ENCODE results near the gene CDC42SE2. TPM values are rescaled to one million over a fixed set of nuclear protein-coding genes. Genes with fewer than 3 reads are reported as not detected.
"Not testable (repeated sequence)": the region's sequence is repeated elsewhere in the genome, so short reads cannot be mapped to it uniquely, and the experiment has no call there.

Gene CDC42SE2
- polyA plus RNA-seq, 1 donor from 2014 or later: 48.2 TPM

GRCh38 chr5:131270809-131271208 lies 7.0 kb downstream of the CDC42SE2 start:
- Histone ChIP-seq H4K20me1 (ENCODE audit: insufficient read depth) (no peaks in the 10 kb centered on the region), H3K4me2 (ENCODE audit: low read length) (no peak overlapping the region)
- TF ChIP-seq RAD21 (conservative IDR thresholded peaks at IDR 0.05) (no peak), TAF1 (IDR thresholded peaks at IDR 0.05; ENCODE audit: low read depth) (no peak), POLR2AphosphoS5 (IDR thresholded peaks at IDR 0.05) (no peak), MXI1 (conservative IDR thresholded peaks at IDR 0.05; ENCODE audit: poor library complexity, severe bottlenecking) (no peak), REST (IDR thresholded peaks at IDR 0.05; ENCODE audit: borderline replicate concordance) (no peak), CTCF (IDR thresholded peaks at IDR 0.05; ENCODE audit: poor library complexity, severe bottlenecking) (no peak), EZH2 (IDR thresholded peaks at IDR 0.05; ENCODE audit: borderline replicate concordance, insufficient read depth, low read length, poor library complexity, severe bottlenecking) (no peak), EP300 (conservative IDR thresholded peaks at IDR 0.05; ENCODE audit: poor library complexity, severe bottlenecking) (no peak), SMC3 (conservative IDR thresholded peaks at IDR 0.05; ENCODE audit: poor library complexity) (no peak)

GRCh38 chr5:131271888-131272287 lies 8.0 kb downstream of the CDC42SE2 start:
- not testable (repeated sequence) for H3K27me3 ChIP-seq (ENCODE audit: insufficient read depth, low read depth, low read length); H3K9me2 ChIP-seq (ENCODE audit: insufficient read depth, low read length); H3K9me3 ChIP-seq (ENCODE audit: low read length); H3K4me3 ChIP-seq (ENCODE audit: low read length); H3F3A ChIP-seq (ENCODE audit: insufficient read depth, low read length, poor library complexity, severe bottlenecking); H3K4me2 ChIP-seq (ENCODE audit: low read length); H4K20me1 ChIP-seq (ENCODE audit: insufficient read depth); H2AFZ ChIP-seq (ENCODE audit: low read depth, low read length); H3K27ac ChIP-seq (ENCODE audit: low read length); H3K9ac ChIP-seq (ENCODE audit: low read length); H3K36me3 ChIP-seq (ENCODE audit: insufficient read depth, low read length)
- peaks cover 66% of the 10 kb centered on the region for H3K79me2 ChIP-seq (replicated peaks; ENCODE audit: insufficient read depth, low read length)

More at GRCh38 chr5:131270809-131271208, 7.0 kb downstream of the CDC42SE2 start:
- H3K79me2 ChIP-seq (replicated peaks; ENCODE audit: insufficient read depth, low read length): peaks cover 70% of the 10 kb centered on the region
- H3K4me3 ChIP-seq (ENCODE audit: low read length): no peak overlapping the region
- H3K9me3 ChIP-seq (ENCODE audit: low read length): no peaks in the 10 kb centered on the region
- H3K36me3 ChIP-seq (ENCODE audit: insufficient read depth, low read length): no peaks in the 10 kb centered on the region
- H3K27me3 ChIP-seq (ENCODE audit: insufficient read depth, low read depth, low read length): no peaks in the 10 kb centered on the region
- H3K9ac ChIP-seq (ENCODE audit: low read length): no peak overlapping the region
- no peaks in the 10 kb centered on the region for H3K9me2 ChIP-seq (ENCODE audit: insufficient read depth, low read length)
- H3F3A ChIP-seq (ENCODE audit: insufficient read depth, low read length, poor library complexity, severe bottlenecking): no peaks in the 10 kb centered on the region
- H2AFZ ChIP-seq (ENCODE audit: low read depth, low read length): no peak overlapping the region
- no peak overlapping the region for H3K27ac ChIP-seq (ENCODE audit: low read length)

- H3K4me3 ChIP-seq (ENCODE audit: low read length): no peak overlapping the region
- H4K20me1 ChIP-seq (ENCODE audit: insufficient read depth): no peaks in the 10 kb centered on the region
- no peaks in the 10 kb centered on the region for H3K9me3 ChIP-seq (ENCODE audit: low read length)
- H3K27ac ChIP-seq (ENCODE audit: low read length): no peak overlapping the region
- H3F3A ChIP-seq (ENCODE audit: insufficient read depth, low read length, poor library complexity, severe bottlenecking): no peaks in the 10 kb centered on the region
- H3K9ac ChIP-seq (ENCODE audit: low read length): no peak overlapping the region
- peaks cover 67% of the 10 kb centered on the region for H3K79me2 ChIP-seq (replicated peaks; ENCODE audit: insufficient read depth, low read length)
- H3K27me3 ChIP-seq (ENCODE audit: insufficient read depth, low read depth, low read length): no peaks in the 10 kb centered on the region
- no peak for TF ChIP-seq POLR2AphosphoS5 (IDR thresholded peaks at IDR 0.05)
- no peak for TF ChIP-seq TAF1 (IDR thresholded peaks at IDR 0.05; ENCODE audit: low read depth)
- TF ChIP-seq RAD21 (conservative IDR thresholded peaks at IDR 0.05): no peak
- TF ChIP-seq EZH2 (IDR thresholded peaks at IDR 0.05; ENCODE audit: borderline replicate concordance, insufficient read depth, low read length, poor library complexity, severe bottlenecking): no peak
- H3K4me2 ChIP-seq (ENCODE audit: low read length): no peak overlapping the region
- H2AFZ ChIP-seq (ENCODE audit: low read depth, low read length): no peak overlapping the region
- H3K9me2 ChIP-seq (ENCODE audit: insufficient read depth, low read length): no peaks in the 10 kb centered on the region
- no peaks in the 10 kb centered on the region for H3K36me3 ChIP-seq (ENCODE audit: insufficient read depth, low read length)
Observed at GRCh38 chr5:131272307-131272706, 8.5 kb downstream of the CDC42SE2 start.

Measured in neural cell (in vitro differentiated cells).